ENCODE measurements around the gene TSPEAR. TPM values are rescaled to one million over a fixed set of nuclear protein-coding genes. Genes with fewer than 3 reads are reported as not detected.
A peak's percentile ranks its signal among the peaks of the same experiment; 100 is the strongest.

The TSPEAR gene
- total RNA-seq, 4 donors from 2014 or later, result 0.19 TPM; not detected in 3

GRCh38 chr21:44708213-44708865 is 3.0 kb downstream of the TSPEAR start:
- ATAC-seq (ENCODE audit: low FRiP score) (no peak), DNase-seq (ENCODE audit: low spot score) (no peak)
- no peak for TF ChIP-seq CTCF (IDR thresholded peaks at IDR 0.05)

- TF ChIP-seq CTCF (IDR thresholded peaks at IDR 0.05), result no peak
- ATAC-seq (ENCODE audit: low FRiP score), result no peak
- DNase-seq (ENCODE audit: low spot score), result no peak
These were observed 4.4 kb downstream of the TSPEAR start for GRCh38 chr21:44706706-44707581.

- TF ChIP-seq CTCF (IDR thresholded peaks at IDR 0.05), result no peak
- DNase-seq (ENCODE audit: low spot score) (peak; percentile 9), ATAC-seq (ENCODE audit: low FRiP score) (no peak)
These were observed 5.2 kb downstream of the TSPEAR start for GRCh38 chr21:44706026-44706705.

- no peak for DNase-seq (ENCODE audit: low spot score)
- TF ChIP-seq CTCF (IDR thresholded peaks at IDR 0.05), result no peak
- ATAC-seq (ENCODE audit: low FRiP score), result no peak
These were observed 6.8 kb downstream of the TSPEAR start for GRCh38 chr21:44704636-44705001.

- no peak for TF ChIP-seq CTCF (IDR thresholded peaks at IDR 0.05)
- ATAC-seq (ENCODE audit: low FRiP score) (no peak), DNase-seq (ENCODE audit: low spot score) (peak; percentile 11)
These were observed 7.4 kb downstream of the TSPEAR start for GRCh38 chr21:44703731-44704635.

GRCh38 chr21:44702973-44703730 is 8.2 kb downstream of the TSPEAR start:
- TF ChIP-seq CTCF (IDR thresholded peaks at IDR 0.05), result no peak
- DNase-seq (ENCODE audit: low spot score), result no peak
- no peak for ATAC-seq (ENCODE audit: low FRiP score)
